Tibial nerve (tissue), 4 donors: ENCODE results near the gene HYAL2. TPM values are rescaled to one million over a fixed set of nuclear protein-coding genes. Genes with fewer than 3 reads are reported as not detected.

Experiments
- DNase-seq, 2 donors: peaks; one replicate each; pipeline ENCODE4 v3.0.0-alpha.2; 2019; ENCODE audit warnings: low spot score in 2 of 2
- H3K27ac ChIP-seq, 4 donors: fragments of 200-600 bp; sonication (generic) in 3 of 4; one replicate each; pipeline ENCODE4 v1.5.1; 2017 to 2019; ENCODE audit warnings: mild to moderate bottlenecking in 1 of 4
- H3K27me3 ChIP-seq, 2 donors: fragments of 200-600 bp; sonication (generic) in 1 of 2; one replicate each; pipeline versions ENCODE4 v1.5.1 to v1.6.0; 2017 to 2019
- H3K36me3 ChIP-seq, 3 donors: fragments of 200-600 bp; sonication (generic); one replicate each; pipeline ENCODE4 v1.5.1; 2018 to 2019
- H3K4me1 ChIP-seq, 4 donors: fragments of 200-600 bp; sonication (generic) in 3 of 4; one replicate each; pipeline ENCODE4 v1.5.1; 2017 to 2019
- H3K4me3 ChIP-seq, 4 donors: fragments of 200-600 bp; sonication (generic) in 3 of 4; one replicate each; pipeline ENCODE4 v1.5.1; 2017 to 2019; ENCODE audit warnings: mild to moderate bottlenecking in 1 of 4, moderate library complexity in 1 of 4
- H3K9me3 ChIP-seq, 4 donors: fragments of 200-600 bp; sonication (generic) in 3 of 4; one replicate each; pipeline ENCODE4 v1.5.1; 2017 to 2019
- EP300 ChIP-seq, 2 donors: sonication (generic); formaldehyde crosslinking; IDR thresholded peaks; one replicate each; pipeline ENCODE4 v1.6.1; 2017; ENCODE audit warnings: antibody characterized with exemption in 2 of 2, mild to moderate bottlenecking in 1 of 2
- POLR2A ChIP-seq, 2 donors: fragments of 450-650 bp; IDR thresholded peaks; one replicate each; pipeline ENCODE4 v1.6.1; 2017; ENCODE audit warnings: antibody characterized with exemption in 2 of 2, mild to moderate bottlenecking in 2 of 2, moderate library complexity in 2 of 2
- WGBS, 2 donors: methylation state at CpG; one replicate each; pipeline ENCODE4 v1.1.5; 2018; 5-methylcytosine and 5-hydroxymethylcytosine counted together
- total RNA-seq, 4 donors: library from RNA; depleted of rRNA; stranded (reverse); fragments of >200 nt; gene quantifications; one replicate each; pipeline ENCODE4 v1.1.0, GENCODE V29; 2016
- TF ChIP-seq, protein P1 (sequence below), 5 experiments: fragments of 200-600 bp in 3 of 5; fragments of 450-650 bp in 2 of 5; sonication (generic) in 3 of 5; IDR thresholded peaks; one replicate each; pipeline ENCODE4 v1.5.1; 2016 to 2019; ENCODE audit warnings: antibody characterized with exemption in 5 of 5, mild to moderate bottlenecking in 3 of 5, moderate library complexity in 2 of 5

HYAL2 gene
- total RNA-seq, 4 donors from 2014 or later: 86.9 to 169 (median 129) TPM

DNA sequence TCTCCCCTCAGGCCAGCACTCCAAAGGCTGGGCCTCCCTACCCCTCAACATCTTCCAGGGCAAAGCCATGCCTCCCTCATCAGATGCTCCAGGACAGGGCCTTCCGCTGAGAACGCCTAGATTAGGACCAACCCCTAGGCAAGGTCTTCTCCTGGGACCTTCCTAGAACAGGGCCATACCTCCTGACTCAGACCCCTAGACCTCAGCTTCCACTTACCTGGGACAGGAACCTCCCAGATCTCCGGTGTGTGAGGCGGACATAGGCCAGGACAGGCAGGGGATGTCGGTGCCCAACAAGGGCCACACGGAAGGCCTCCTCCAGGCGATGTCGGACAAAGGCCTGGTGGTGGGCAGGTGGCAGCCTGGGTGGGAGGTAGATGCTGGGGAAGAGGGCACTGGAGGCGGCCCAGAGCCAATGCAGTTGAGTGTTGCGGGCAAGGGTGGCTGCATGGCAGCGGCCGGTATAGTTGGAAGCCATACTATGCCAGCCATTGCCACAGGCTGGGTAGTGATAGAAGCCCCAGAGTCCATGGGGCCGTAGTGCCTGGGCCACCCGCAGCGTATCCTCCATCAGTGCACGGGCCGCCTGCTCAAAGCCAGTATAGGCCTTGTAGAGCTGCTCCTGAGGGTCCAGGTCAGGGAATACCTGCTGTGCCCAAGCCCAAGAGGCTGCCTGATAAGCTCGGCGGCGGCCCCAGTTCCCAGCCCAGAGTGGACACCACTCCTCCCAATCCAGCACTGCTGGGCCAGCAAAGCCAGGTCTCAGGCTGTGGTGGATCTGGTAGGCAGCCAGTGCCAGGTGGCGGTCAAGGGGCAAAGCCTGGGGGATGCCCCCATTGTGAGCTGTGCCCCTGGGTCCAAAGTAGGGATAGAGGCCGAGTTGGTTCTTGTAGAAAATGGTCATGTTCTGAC is 27.8 kb downstream of the HYAL2 start:
- no peaks in the 10 kb centered on the region for H3K27me3 ChIP-seq
- H3K36me3 ChIP-seq: peaks cover 0 to 24% (median 1%) of the 10 kb centered on the region in 3 donors
- TF ChIP-seq EP300 (IDR thresholded peaks at IDR 0.05) (no peak), POLR2A (IDR thresholded peaks at IDR 0.05) (no peak)
- TF ChIP-seq, protein P1, sequence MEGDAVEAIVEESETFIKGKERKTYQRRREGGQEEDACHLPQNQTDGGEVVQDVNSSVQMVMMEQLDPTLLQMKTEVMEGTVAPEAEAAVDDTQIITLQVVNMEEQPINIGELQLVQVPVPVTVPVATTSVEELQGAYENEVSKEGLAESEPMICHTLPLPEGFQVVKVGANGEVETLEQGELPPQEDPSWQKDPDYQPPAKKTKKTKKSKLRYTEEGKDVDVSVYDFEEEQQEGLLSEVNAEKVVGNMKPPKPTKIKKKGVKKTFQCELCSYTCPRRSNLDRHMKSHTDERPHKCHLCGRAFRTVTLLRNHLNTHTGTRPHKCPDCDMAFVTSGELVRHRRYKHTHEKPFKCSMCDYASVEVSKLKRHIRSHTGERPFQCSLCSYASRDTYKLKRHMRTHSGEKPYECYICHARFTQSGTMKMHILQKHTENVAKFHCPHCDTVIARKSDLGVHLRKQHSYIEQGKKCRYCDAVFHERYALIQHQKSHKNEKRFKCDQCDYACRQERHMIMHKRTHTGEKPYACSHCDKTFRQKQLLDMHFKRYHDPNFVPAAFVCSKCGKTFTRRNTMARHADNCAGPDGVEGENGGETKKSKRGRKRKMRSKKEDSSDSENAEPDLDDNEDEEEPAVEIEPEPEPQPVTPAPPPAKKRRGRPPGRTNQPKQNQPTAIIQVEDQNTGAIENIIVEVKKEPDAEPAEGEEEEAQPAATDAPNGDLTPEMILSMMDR (IDR thresholded peaks at IDR 0.05): no peak
- 90 to 91% methylated on average over 18 to 20 of the region's 22 CpGs for WGBS, 2 donors
- peaks cover 0 to 46% (median 28%) of the 10 kb centered on the region in 4 donors for H3K4me1 ChIP-seq
- H3K27ac ChIP-seq: no peak overlapping the region
- no peak overlapping the region for H3K4me3 ChIP-seq
- no peak for DNase-seq
- H3K9me3 ChIP-seq: no peaks in the 10 kb centered on the region

DNA sequence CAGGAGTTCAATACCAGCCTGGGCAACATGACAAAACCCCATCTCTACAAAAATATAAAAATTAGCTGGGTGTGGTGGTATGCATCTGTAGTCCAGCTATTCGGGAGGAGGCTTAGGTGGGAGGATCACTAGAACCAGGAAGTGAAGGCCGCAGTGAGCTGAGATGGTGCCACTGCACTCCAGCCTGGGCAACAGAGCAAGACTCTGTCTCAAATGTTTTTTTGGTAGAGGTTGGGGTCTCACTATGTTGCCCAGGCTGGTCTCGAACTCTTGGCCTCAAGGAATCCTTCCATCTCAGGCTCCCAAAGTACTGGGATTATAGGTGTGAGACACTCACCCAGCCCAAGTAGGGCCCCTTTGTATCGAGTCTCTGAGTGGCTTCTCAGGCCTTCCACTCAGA is 28.5 kb downstream of the HYAL2 start:
- no peak for DNase-seq
- Histone ChIP-seq H3K36me3 (peaks cover 0 to 30% (median 8%) of the 10 kb centered on the region in 3 donors), H3K27me3 (no peaks in the 10 kb centered on the region), H3K9me3 (no peaks in the 10 kb centered on the region), H3K27ac (no peak overlapping the region), H3K4me1 (peaks cover 0 to 44% (median 26%) of the 10 kb centered on the region in 4 donors), H3K4me3 (no peak overlapping the region)
- TF ChIP-seq POLR2A (IDR thresholded peaks at IDR 0.05) (no peak), EP300 (IDR thresholded peaks at IDR 0.05) (no peak)
- TF ChIP-seq, protein P1 (IDR thresholded peaks at IDR 0.05): no peak
- WGBS, 2 donors: 84 to 89% methylated on average over 4 of the region's 4 CpGs

DNA sequence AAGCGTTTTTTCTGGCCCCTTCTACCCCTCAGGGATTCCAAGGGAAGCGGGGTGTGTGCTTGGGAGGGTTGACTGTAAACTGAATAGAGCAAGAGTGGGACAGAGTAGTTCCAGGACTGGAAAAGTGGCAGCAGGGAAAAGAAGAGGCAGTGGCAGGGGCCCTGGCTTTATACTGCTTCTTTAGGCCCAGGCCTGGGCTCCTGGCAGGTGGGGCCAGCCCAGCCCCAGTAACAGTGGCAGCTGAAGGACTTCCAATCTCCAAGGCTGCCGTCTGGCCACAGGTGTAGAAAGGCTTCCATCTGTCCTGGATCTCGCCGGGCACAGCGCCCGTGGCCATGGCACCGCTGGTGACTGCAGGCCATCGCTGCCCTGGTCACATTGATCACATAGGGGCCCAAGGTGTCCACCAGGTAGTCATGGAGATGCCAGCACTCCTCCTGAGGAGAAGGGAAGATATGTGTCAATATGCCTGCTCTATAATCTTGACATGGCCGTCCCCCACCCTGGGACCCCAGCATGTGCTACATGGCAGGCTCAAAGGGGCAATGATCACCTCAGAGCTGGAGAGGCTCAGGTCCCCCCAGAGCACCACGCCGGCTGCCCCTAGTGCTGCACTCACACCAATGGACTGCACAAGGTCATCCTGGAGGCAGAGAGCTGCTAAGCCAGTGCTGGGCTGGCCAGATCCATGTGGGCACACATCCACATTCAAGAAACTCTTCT is 29.3 kb downstream of the HYAL2 start:
- Histone ChIP-seq H3K36me3 (peaks cover 0 to 39% (median 9%) of the 10 kb centered on the region in 3 donors), H3K4me3 (peak overlapping the region in 1 of 4 donors; percentile 31), H3K27ac (peak overlapping the region; percentile 58 to 93 (median 82)), H3K9me3 (no peaks in the 10 kb centered on the region), H3K4me1 (peaks cover 0 to 38% (median 18%) of the 10 kb centered on the region in 4 donors), H3K27me3 (no peaks in the 10 kb centered on the region)
- 72 to 74% methylated on average over 10 of the region's 12 CpGs for WGBS, 2 donors
- TF ChIP-seq, protein P1 (IDR thresholded peaks at IDR 0.05): no peak
- no peak for TF ChIP-seq EP300 (IDR thresholded peaks at IDR 0.05)
- no peak for TF ChIP-seq POLR2A (IDR thresholded peaks at IDR 0.05)
- DNase-seq: no peak

DNA sequence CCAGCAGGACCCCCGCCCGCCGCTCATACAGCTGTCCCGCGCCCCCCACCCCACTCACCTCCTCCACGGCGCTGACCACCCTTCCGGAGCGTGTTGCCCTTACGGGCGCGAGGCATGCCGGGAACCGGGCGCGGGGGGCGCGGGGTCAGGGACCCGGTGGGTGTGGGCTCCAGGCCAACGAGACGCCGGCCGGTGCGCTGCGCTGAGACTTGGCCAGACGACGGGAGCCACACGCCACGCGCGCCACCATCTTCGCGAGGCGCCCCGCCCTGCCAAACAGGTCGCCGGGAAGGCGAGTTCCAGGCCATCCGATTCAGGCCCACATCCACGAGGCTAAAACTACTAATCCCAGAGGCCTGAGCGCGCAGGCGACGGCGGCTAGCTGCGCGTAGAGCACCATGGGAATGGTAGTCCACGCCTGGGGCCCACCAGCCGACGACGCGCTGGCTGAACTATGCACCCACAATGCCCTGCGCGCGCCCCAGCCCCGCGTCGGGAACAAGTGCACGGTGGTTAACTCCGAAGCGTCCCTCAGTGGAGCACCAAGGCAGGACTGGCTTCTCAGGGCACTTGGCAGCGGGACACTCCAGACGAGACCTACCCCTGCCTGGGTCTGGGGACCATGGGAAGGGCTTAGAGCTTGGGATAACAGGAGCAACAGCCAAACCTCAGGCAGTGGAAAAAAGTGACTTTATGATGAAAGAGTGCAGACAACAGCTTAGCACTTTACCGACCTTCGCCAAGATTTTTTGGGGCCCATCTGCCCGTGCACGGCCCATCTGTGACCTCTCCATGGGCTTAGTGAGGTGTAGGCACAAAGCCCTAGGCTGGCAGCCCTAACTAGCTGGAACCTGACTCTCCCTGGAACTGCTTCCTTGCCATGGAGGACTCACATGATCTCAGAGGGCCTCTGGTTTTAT is 30.1 kb downstream of the HYAL2 start, which contains the start of gene IFRD2:
IFRD2 (minus strand) TSS at position 271 of the 920 bp plus-strand sequence; CDS start at position 116, 155 bp downstream.
- DNase-seq: peak; percentile 91 to 94
- no peaks in the 10 kb centered on the region for H3K9me3 ChIP-seq
- peak within 1 kb of the TSS; percentile 67 to 94 (median 85) for H3K4me3 ChIP-seq
- 0% methylated on average over 35 to 48 of the region's 67 CpGs for WGBS, 2 donors
- H3K27ac ChIP-seq: peak within 1 kb of the TSS; percentile 58 to 93 (median 84)
- TF ChIP-seq EP300 (IDR thresholded peaks at IDR 0.05) (peak; percentile 92 to 98), POLR2A (IDR thresholded peaks at IDR 0.05) (peak; percentile 70 to 75)
- TF ChIP-seq, protein P1 (IDR thresholded peaks at IDR 0.05): peak in 1 of 5 experiments; percentile 43
- H3K4me1 ChIP-seq: peaks cover 0 to 29% (median 14%) of the 10 kb centered on the region in 4 donors
- H3K27me3 ChIP-seq: no peaks in the 10 kb centered on the region
- peaks cover 0 to 44% (median 15%) of the 10 kb centered on the region in 3 donors for H3K36me3 ChIP-seq
